Endothelial cell of umbilical vein (primary cell): ENCODE measurements around the gene PLEKHF1. TPM values are rescaled to one million over a fixed set of nuclear protein-coding genes. Genes with fewer than 3 reads are reported as not detected.

Experiments used
- BruUV-seq: library from RNA; stranded (reverse); fragments of 400-500 nt; replicated peaks from 2 replicates; lab custom pipeline; 2021; lab: Mats Ljungman, UMichigan
- CTCF ChIA-PET: fragments of 300-600, 350-600 bp; sonication (Branson Sonifier 250); formaldehyde crosslinking; loops from one replicate; lab custom pipeline; 2021; ENCODE audit warnings: antibody characterized with exemption, inconsistent platforms; lab: Charles Lee
- POLR2A ChIA-PET: fragments of 300-600, 350-600 bp; sonication (Branson Sonifier 250); formaldehyde crosslinking; loops from one replicate; lab custom pipeline; 2021; ENCODE audit warnings: antibody characterized with exemption, inconsistent platforms; lab: Charles Lee
- DNase-seq: peaks from one replicate; pipeline ENCODE4 v3.0.0-alpha.2; 2011; ENCODE audit warnings: low read depth, low spot score
- FAIRE-seq: peaks from 2 replicates; lab custom pipeline; 2011; peaks lifted over from hg19 to GRCh38; lab: Jason Lieb, UNC
- H2AFZ ChIP-seq: 2 replicates; pipeline ENCODE4 v1.6.0; 2012; ENCODE audit warnings: low read depth, low read length, control low read depth, inconsistent platforms
- H3K27ac ChIP-seq: 2 replicates; pipeline ENCODE4 v1.5.1; 2011; ENCODE audit warnings: low read depth, mild to moderate bottlenecking, control low read depth, low read length, moderate library complexity; ENCODE audit not compliant: insufficient read depth
- H3K27me3 ChIP-seq, 2 experiments: 2 replicates each; pipeline versions ENCODE4 v1.6.0 to v1.6.1; 2011; ENCODE audit warnings: low read length in 2 of 2, mixed read lengths in 1 of 2; ENCODE audit not compliant: control insufficient read depth in 2 of 2, insufficient read depth in 2 of 2
- H3K36me3 ChIP-seq, 2 experiments: 2 replicates in 1 of 2; 3 replicates in 1 of 2; pipeline ENCODE4 v1.5.1; 2011; ENCODE audit warnings: low read length in 2 of 2, mild to moderate bottlenecking in 1 of 2, moderate library complexity in 1 of 2; ENCODE audit not compliant: control insufficient read depth in 2 of 2, insufficient read depth in 2 of 2; ENCODE audit errors: extremely low read depth in 1 of 2
- H3K4me1 ChIP-seq: 3 replicates; pipeline ENCODE4 v1.5.1; 2011; ENCODE audit warnings: mild to moderate bottlenecking, low read length; ENCODE audit not compliant: control insufficient read depth, insufficient read depth; ENCODE audit errors: extremely low read depth
- H3K4me2 ChIP-seq: 2 replicates; pipeline ENCODE4 v1.6.1; 2011; ENCODE audit warnings: low read length, control low read depth, mixed read lengths; ENCODE audit not compliant: insufficient read depth
- H3K4me3 ChIP-seq, 3 experiments: fragments of 200-600 bp in 1 of 3; sonication (generic), shearing (Covaris generic) in 1 of 3; replicated peaks in 1 of 3; 2 replicates each; pipeline ENCODE4 v1.5.1; 2011 to 2016; ENCODE audit warnings: control low read depth in 3 of 3, low read length in 3 of 3, mild to moderate bottlenecking in 2 of 3, inconsistent platforms in 1 of 3, low read depth in 1 of 3, moderate library complexity in 1 of 3; ENCODE audit not compliant: insufficient read depth in 1 of 3
- H3K79me2 ChIP-seq: 2 replicates; pipeline ENCODE4 v1.6.0; 2012; ENCODE audit warnings: low read length, inconsistent platforms; ENCODE audit not compliant: control insufficient read depth, insufficient read depth
- H3K9ac ChIP-seq: replicated peaks from 2 replicates; pipeline ENCODE3; 2011; ENCODE audit warnings: low read length, control low read depth; ENCODE audit not compliant: insufficient read depth; ENCODE audit errors: extremely low read depth
- H3K9me1 ChIP-seq: replicated peaks from 3 replicates; pipeline ENCODE4 v1.6.0; 2011; ENCODE audit warnings: mild to moderate bottlenecking, low read length; ENCODE audit not compliant: control insufficient read depth, insufficient read depth; ENCODE audit errors: extremely low read depth
- H3K9me3 ChIP-seq: replicated peaks from 2 replicates; pipeline ENCODE4 v1.5.1; 2012; ENCODE audit warnings: low read length, inconsistent platforms; ENCODE audit not compliant: control insufficient read depth, insufficient read depth
- H4K20me1 ChIP-seq: replicated peaks from 2 replicates; pipeline ENCODE3; 2011; ENCODE audit warnings: mild to moderate bottlenecking, low read length; ENCODE audit not compliant: control insufficient read depth, insufficient read depth; ENCODE audit errors: extremely low read depth
- CTCF ChIP-seq, 2 donors: IDR thresholded peaks; 1 replicate in 1 of 2; 2 replicates in 1 of 2; pipeline ENCODE4 v1.5.1; 2011; ENCODE audit warnings: low read length in 2 of 2, mild to moderate bottlenecking in 2 of 2, moderate library complexity in 2 of 2, control low read depth in 1 of 2, inconsistent platforms in 1 of 2, low read depth in 1 of 2; ENCODE audit not compliant: insufficient read depth in 1 of 2; ENCODE audit errors: extremely low read depth in 1 of 2
- MAX ChIP-seq: IDR thresholded peaks from 2 replicates; pipeline ENCODE4 v1.6.1; 2011; ENCODE audit not compliant: insufficient read depth, insufficient read length
- POLR2A ChIP-seq: IDR thresholded peaks from 2 replicates; pipeline ENCODE4 v1.6.1; 2012; ENCODE audit warnings: low read depth, mild to moderate bottlenecking, control low read depth, low read length
- dilution Hi-C: fragments of 300-500 bp; cut with MboI; formaldehyde crosslinking; loops from one replicate; pipeline ENCODE4 v1.15.0; 2019; ENCODE audit warnings: low sequenced_read_pairs; ENCODE audit not compliant: extremely low pct_ligation_motif_present
- intact Hi-C: fragments of 100-400 bp; cut with micrococcal nuclease; formaldehyde crosslinking; loops from one replicate; pipeline ENCODE4 v1.10.0; 2022
- polyA plus RNA-seq, 4 experiments: library from polyadenylated mRNA; depleted of rRNA in 3 of 4; stranded (reverse) in 3 of 4; unstranded in 1 of 4; fragments of >200 nt; gene quantifications; 2 replicates each; pipeline versions ENCODE4 v1.2.1 to v1.2.3, GENCODE V29; 2011 to 2012; ENCODE audit warnings: missing spikeins in 1 of 4
- total RNA-seq: library from RNA; stranded (reverse); gene quantifications from 2 replicates; pipeline ENCODE4 v1.2.3, GENCODE V29; 2021

PLEKHF1 gene
- total and polyA plus RNA-seq, 2 donors (not counting 3 experiments of a cell fraction or from before 2014, with no cell fraction given): 5.5 TPM

- ChIA-PET CTCF (interaction anchor here (0.7 to 5.1 kb wide), 5 partner anchors 11 to 55 kb away, joined by 3 to 66 read pairs (median 5); no protein-coding TSS in a partner anchor), POLR2A (interaction anchor here (1.3 kb wide), 1 partner anchor 60 kb away, joined by 14 read pairs; the partner anchor contains the start of gene POP4)
- Histone ChIP-seq H3K27me3 (no peaks in the 10 kb centered on the region), H3K27ac (peak overlapping the region; percentile 32), H4K20me1 (no peaks in the 10 kb centered on the region), H2AFZ (peak overlapping the region; percentile 55), H3K4me1 (peaks cover 29% of the 10 kb centered on the region), H3K36me3 (no peaks in the 10 kb centered on the region), H3K9me1 (no peaks in the 10 kb centered on the region), H3K9me3 (no peaks in the 10 kb centered on the region), H3K79me2 (no peaks in the 10 kb centered on the region), H3K4me3 (peak overlapping the region; percentile 55 to 81 (median 64)), H3K4me2 (peak overlapping the region; percentile 75), H3K9ac (peak overlapping the region; percentile 38)
- dilution Hi-C loops: no loop called here
- DNase-seq (no peak), FAIRE-seq (no peak)
- TF ChIP-seq POLR2A: no peak
- TF ChIP-seq MAX: no peak
- TF ChIP-seq CTCF (IDR thresholded peaks at IDR 0.05; ENCODE audit: extremely low read depth in 1 of 2, insufficient read depth in 1 of 2, low read depth in 1 of 2, low read length in 2 of 2): no peak
- BruUV-seq: no TSS peak
- intact Hi-C loops: loop anchor here (1.0 to 2.0 kb wide), 5 partner anchors 14 to 60 kb away; partner anchors contain the start of gene POP4
These were observed 741 bp downstream of the PLEKHF1 start for GRCh38 chr19:29665826-29666577.
